Kasumi-1 (cell line): ENCODE data around the gene EVL.
"Not testable (repeated sequence)": the region's sequence is repeated elsewhere in the genome, so short reads cannot be mapped to it uniquely, and the experiment has no call there.

Experiments used
- DNase-seq, 2 experiments: peaks; one replicate each; lab custom pipeline; 2025; lab: John Stamatoyannopoulos, UW

Gene EVL

GRCh38 chr14:100038065-100038464 is 27.2 kb upstream of the EVL start:
- no peak for DNase-seq

GRCh38 chr14:100039903-100040302 is 25.3 kb upstream of the EVL start:
- DNase-seq = no peak

GRCh38 chr14:100041271-100041670 is 24.0 kb upstream of the EVL start:
- no peak for DNase-seq

GRCh38 chr14:100042286-100042685 is 22.9 kb upstream of the EVL start:
- no peak for DNase-seq

GRCh38 chr14:100045642-100046344 is 19.4 kb upstream of the EVL start:
- no peak for DNase-seq

- DNase-seq = no peak
Observed at GRCh38 chr14:100047600-100047999, 17.6 kb upstream of the EVL start.

- no peak for DNase-seq
Observed at GRCh38 chr14:100048786-100049185, 16.4 kb upstream of the EVL start.

- no peak for DNase-seq
Observed at GRCh38 chr14:100049220-100049619, 16.0 kb upstream of the EVL start.

- DNase-seq = no peak
Observed at GRCh38 chr14:100051103-100051502, 14.1 kb upstream of the EVL start.

- no peak for DNase-seq
Observed at GRCh38 chr14:100051543-100051942, 13.7 kb upstream of the EVL start.

GRCh38 chr14:100052819-100053218 is 12.4 kb upstream of the EVL start:
- no peak for DNase-seq

GRCh38 chr14:100054316-100055075 is 10.7 kb upstream of the EVL start:
- no peak for DNase-seq

GRCh38 chr14:100056431-100056830 is 8.8 kb upstream of the EVL start:
- DNase-seq = no peak

- DNase-seq = peak; percentile 13 to 54
Observed at GRCh38 chr14:100056964-100057795, 8.0 kb upstream of the EVL start.

- no peak for DNase-seq
Observed at GRCh38 chr14:100058777-100059437, 6.3 kb upstream of the EVL start.

- DNase-seq = no peak
Observed at GRCh38 chr14:100059438-100059781, 5.8 kb upstream of the EVL start.

GRCh38 chr14:100060760-100061159 is 4.5 kb upstream of the EVL start:
- DNase-seq = no peak

GRCh38 chr14:100062590-100062989 is 2.6 kb upstream of the EVL start:
- no peak for DNase-seq

GRCh38 chr14:100063314-100063941 is 1.8 kb upstream of the EVL start:
- no peak for DNase-seq

- not testable (repeated sequence) for DNase-seq
Observed at GRCh38 chr14:100064335-100065092, 708 bp upstream of the EVL start.
